AML-193 (cell line): Measurements from ENCODE around the gene ITIH2.
"Not testable (repeated sequence)": the region's sequence is repeated elsewhere in the genome, so short reads cannot be mapped to it uniquely, and the experiment has no call there.

Experiments used
- DNase-seq, 2 experiments: peaks; one replicate each; lab custom pipeline; 2025; lab: John Stamatoyannopoulos, UW

The ITIH2 gene

GRCh38 chr10:7738536-7739407 lies 35.7 kb downstream of the ITIH2 start:
- DNase-seq = no peak

GRCh38 chr10:7744307-7744706 lies 41.2 kb downstream of the ITIH2 start:
- DNase-seq = no peak

GRCh38 chr10:7748637-7749036 lies 45.5 kb downstream of the ITIH2 start:
- not testable (repeated sequence) for DNase-seq

- no peak for DNase-seq
Observed at GRCh38 chr10:7750222-7750621, 47.1 kb downstream of the ITIH2 start.

GRCh38 chr10:7752251-7752650 lies 49.1 kb downstream of the ITIH2 start:
- DNase-seq = no peak

- no peak for DNase-seq
Observed at GRCh38 chr10:7755103-7755502, 52.0 kb downstream of the ITIH2 start.

- peak; percentile 10 to 38 for DNase-seq
Observed at GRCh38 chr10:7756360-7756992, 53.4 kb downstream of the ITIH2 start.

- DNase-seq = peak; percentile 24 to 26
Observed at GRCh38 chr10:7763929-7764328, 60.8 kb downstream of the ITIH2 start.

GRCh38 chr10:7766241-7766640 lies 63.1 kb downstream of the ITIH2 start:
- DNase-seq = no peak

GRCh38 chr10:7767209-7767608 lies 64.1 kb downstream of the ITIH2 start:
- DNase-seq = no peak

- no peak for DNase-seq
Observed at GRCh38 chr10:7768417-7768816, 65.3 kb downstream of the ITIH2 start.

- DNase-seq = no peak
Observed at GRCh38 chr10:7773845-7774801, 71.0 kb downstream of the ITIH2 start.

GRCh38 chr10:7776777-7777176 lies 73.7 kb downstream of the ITIH2 start:
- no peak for DNase-seq

GRCh38 chr10:7782194-7782593 lies 79.1 kb downstream of the ITIH2 start:
- not testable (repeated sequence) for DNase-seq

GRCh38 chr10:7786430-7786829 lies 83.3 kb downstream of the ITIH2 start:
- peak; percentile 9 to 12 for DNase-seq

- no peak for DNase-seq
Observed at GRCh38 chr10:7787150-7787856, 84.2 kb downstream of the ITIH2 start.

- DNase-seq = peak; percentile 86 to 92
Observed at GRCh38 chr10:7787857-7788638, 84.9 kb downstream of the ITIH2 start, which contains the start of the genes ATP5F1C and KIN. Gene ATP5F1C (plus strand): TSS chr10:7788177. CDS start chr10:7788208, 31 bp downstream. Gene KIN (minus strand): TSS chr10:7787993. CDS start chr10:7787933, 60 bp downstream.

GRCh38 chr10:7788639-7789286 lies 85.6 kb downstream of the ITIH2 start:
- no peak for DNase-seq

- DNase-seq = no peak
Observed at GRCh38 chr10:7789390-7789789, 86.3 kb downstream of the ITIH2 start.

GRCh38 chr10:7792541-7792940 lies 89.4 kb downstream of the ITIH2 start:
- DNase-seq = no peak
